ENCODE measurements around the gene CDH16.

The CDH16 gene

GRCh38 chr16:66872943-66873684 is 45.6 kb downstream of the CDH16 start (continued):
- TF ChIP-seq ZBTB49 (tag by site-specific recombination; IDR thresholded peaks at IDR 0.05; ENCODE audit: low read depth): no peak
- TF ChIP-seq ZNF132 (tag by site-specific recombination; IDR thresholded peaks at IDR 0.05; ENCODE audit: borderline replicate concordance): no peak
- no peak for TF ChIP-seq ZFP3 (tag by site-specific recombination; IDR thresholded peaks at IDR 0.05; ENCODE audit: low read depth)
- no peak; the same call in 1 of the 2 replicates for TF ChIP-seq PRDM2 (tag by site-specific recombination; IDR thresholded peaks at IDR 0.05; ENCODE audit: borderline replicate concordance)
- TF ChIP-seq ZNF248 (tag by site-specific recombination; IDR thresholded peaks at IDR 0.05): no peak
- peak; percentile 65 for TF ChIP-seq ZNF335 (tag by site-specific recombination; conservative IDR thresholded peaks at IDR 0.05)
- TF ChIP-seq ELK4 (IDR thresholded peaks at IDR 0.05; ENCODE audit: borderline replicate concordance, low read depth, low read length): no peak
- no peak for TF ChIP-seq ZNF292 (tag by site-specific recombination; IDR thresholded peaks at IDR 0.05; ENCODE audit: borderline replicate concordance, low read depth)
- no peak for TF ChIP-seq ZNF747 (tag by site-specific recombination; IDR thresholded peaks at IDR 0.05)
- TF ChIP-seq ZNF629 (tag by site-specific recombination; IDR thresholded peaks at IDR 0.05): peak; percentile 66
- peak; percentile 80 for TF ChIP-seq SP7 (tag by site-specific recombination; IDR thresholded peaks at IDR 0.05)
- TF ChIP-seq HOXD13 (CRISPR knock-in tag; IDR thresholded peaks at IDR 0.05; ENCODE audit: borderline replicate concordance): no peak
- TF ChIP-seq ZNF202 (tag by site-specific recombination; IDR thresholded peaks at IDR 0.05; ENCODE audit: borderline replicate concordance): no peak
- no peak for TF ChIP-seq ZNF623 (tag by site-specific recombination; IDR thresholded peaks at IDR 0.05)
- no peak for TF ChIP-seq ZNF280D (tag by site-specific recombination; IDR thresholded peaks at IDR 0.05)
- TF ChIP-seq ZNF776 (tag by site-specific recombination; IDR thresholded peaks at IDR 0.05; ENCODE audit: borderline replicate concordance): no peak
- TF ChIP-seq ZNF692 (tag by site-specific recombination; IDR thresholded peaks at IDR 0.05): peak; percentile 82
- peak; percentile 67; the same call in 1 of the 2 replicates for TF ChIP-seq ZNF24 (tag by site-specific recombination; IDR thresholded peaks at IDR 0.05)
- TF ChIP-seq ZNF561 (tag by site-specific recombination; IDR thresholded peaks at IDR 0.05; ENCODE audit: borderline replicate concordance): no peak
- TF ChIP-seq ZNF521 (tag by site-specific recombination; IDR thresholded peaks at IDR 0.05): no peak
- TF ChIP-seq ZNF48 (tag by site-specific recombination; IDR thresholded peaks at IDR 0.05): no peak
- no peak for TF ChIP-seq ZNF555 (tag by site-specific recombination; conservative IDR thresholded peaks at IDR 0.05)
- TF ChIP-seq ZBTB6 (tag by site-specific recombination; IDR thresholded peaks at IDR 0.05): no peak
- TF ChIP-seq TCF7L2 (IDR thresholded peaks at IDR 0.05; ENCODE audit: borderline replicate concordance, low read depth, low read length): no peak

Data from HEK293 (cell line).